Muscle of leg (tissue), 16 donors: ENCODE results near the gene PLP1. TPM values are rescaled to one million over a fixed set of nuclear protein-coding genes. Genes with fewer than 3 reads are reported as not detected.

Experiments
- DNase-seq: peaks from one replicate; pipeline ENCODE4 v3.0.0; 2013
- H3K27ac ChIP-seq: one replicate; pipeline ENCODE4 v1.5.1; 2013; ENCODE audit warnings: mild to moderate bottlenecking, low read length, control low read depth
- H3K27me3 ChIP-seq: one replicate; pipeline ENCODE4 v1.6.1; 2013; ENCODE audit warnings: low read length; ENCODE audit not compliant: control insufficient read depth, insufficient read depth
- H3K36me3 ChIP-seq: one replicate; pipeline ENCODE4 v1.6.1; 2013; ENCODE audit warnings: low read length; ENCODE audit not compliant: control insufficient read depth, insufficient read depth
- H3K4me1 ChIP-seq: one replicate; pipeline ENCODE4 v1.6.1; 2013; ENCODE audit warnings: low read length; ENCODE audit not compliant: control insufficient read depth, insufficient read depth
- H3K4me3 ChIP-seq: one replicate; pipeline ENCODE4 v1.5.1; 2013; ENCODE audit warnings: low read length, control low read depth
- H3K9me3 ChIP-seq: replicated peaks from 2 replicates; pipeline ENCODE4 v1.6.1; 2013; ENCODE audit warnings: low read depth, low read length; ENCODE audit not compliant: control insufficient read depth
- WGBS: methylation state at CpG from one replicate; pipeline ENCODE4 v1.1.5; 2013; ENCODE audit warnings: missing lambda C conversion rate; ENCODE audit not compliant: insufficient coverage; 5-methylcytosine and 5-hydroxymethylcytosine counted together
- long read RNA-seq, 11 donors: transcript quantifications; one replicate each; lab custom pipeline, GENCODE V29; 2026
- polyA plus RNA-seq, 8 donors: library from polyadenylated mRNA; unstranded; fragments of 120-200 nt; gene quantifications; one replicate each; pipeline versions ENCODE4 v1.2.1 to v1.2.3, GENCODE V29; 2013; ENCODE audit warnings: inconsistent platforms in 1 of 8, low replicate concordance in 1 of 8; ENCODE audit not compliant: insufficient read length in 8 of 8, insufficient read depth in 1 of 8
- total RNA-seq: library from RNA; stranded (reverse); fragments of 120-200 nt; gene quantifications from one replicate; pipeline ENCODE4 v1.2.4, GENCODE V29; 2013

Gene PLP1, protein sequence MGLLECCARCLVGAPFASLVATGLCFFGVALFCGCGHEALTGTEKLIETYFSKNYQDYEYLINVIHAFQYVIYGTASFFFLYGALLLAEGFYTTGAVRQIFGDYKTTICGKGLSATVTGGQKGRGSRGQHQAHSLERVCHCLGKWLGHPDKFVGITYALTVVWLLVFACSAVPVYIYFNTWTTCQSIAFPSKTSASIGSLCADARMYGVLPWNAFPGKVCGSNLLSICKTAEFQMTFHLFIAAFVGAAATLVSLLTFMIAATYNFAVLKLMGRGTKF
- total RNA-seq = 72.8 TPM
- 100 to 1,000 TPM in 2 of 8 donors, 10 to 100 TPM in 6; 44.2 to 147 (median 75.2) TPM for polyA plus RNA-seq
- long read RNA-seq, donor 1, transcript PLP1-221 (7 exons, 2,896 nt) = major isoform, 11 of 14 reads
- long read RNA-seq, donor 1, partial matches to known transcripts = 0 of 14 reads
- long read RNA-seq, donor 1, other reads (novel, unspliced or antisense) = 0 of 14 reads
- long read RNA-seq, donor 2, partial matches to known transcripts = 0 of 3 reads
- long read RNA-seq, donor 2, other reads (novel, unspliced or antisense) = 0 of 3 reads
- long read RNA-seq, donor 3, transcript PLP1-219 (2 exons, 548 nt) = minor isoform, 5 of 22 reads
- long read RNA-seq, donor 3, transcript PLP1-221 (7 exons, 2,896 nt) = major isoform, 14 of 22 reads
- long read RNA-seq, donor 3, partial matches to known transcripts = 0 of 22 reads
- long read RNA-seq, donor 3, other reads (novel, unspliced or antisense) = 0 of 22 reads
- long read RNA-seq, donor 4, transcript PLP1-221 (7 exons, 2,896 nt) = major isoform, 10 of 15 reads
- long read RNA-seq, donor 4, partial matches to known transcripts = 0 of 15 reads
- long read RNA-seq, donor 4, other reads (novel, unspliced or antisense) = 0 of 15 reads
- long read RNA-seq, donor 5, transcript PLP1-223 (7 exons, 3,001 nt) = minor isoform, 7 of 87 reads
- long read RNA-seq, donor 5, transcript PLP1-219 (2 exons, 548 nt) = minor isoform, 6 of 87 reads
- long read RNA-seq, donor 5, transcript PLP1-221 (7 exons, 2,896 nt) = major isoform, 54 of 87 reads
- long read RNA-seq, donor 5, partial matches to known transcripts = 14 of 87 reads
- long read RNA-seq, donor 5, other reads (novel, unspliced or antisense) = 0 of 87 reads
- long read RNA-seq, donor 6, transcript PLP1-221 (7 exons, 2,896 nt) = major isoform, 25 of 71 reads
- long read RNA-seq, donor 6, partial matches to known transcripts = 11 of 71 reads
- long read RNA-seq, donor 6, other reads (novel, unspliced or antisense) = 25 of 71 reads
- long read RNA-seq, donor 7, transcript PLP1-221 (7 exons, 2,896 nt) = major isoform, 22 of 40 reads
- long read RNA-seq, donor 7, partial matches to known transcripts = 10 of 40 reads
- long read RNA-seq, donor 7, other reads (novel, unspliced or antisense) = 0 of 40 reads
- long read RNA-seq, donor 8, transcript PLP1-209 (4 exons, 861 nt) = minor isoform, 6 of 40 reads
- long read RNA-seq, donor 8, transcript PLP1-221 (7 exons, 2,896 nt) = major isoform, 24 of 40 reads
- long read RNA-seq, donor 8, partial matches to known transcripts = 8 of 40 reads
- long read RNA-seq, donor 8, other reads (novel, unspliced or antisense) = 0 of 40 reads
- long read RNA-seq, donor 9, transcript PLP1-221 (7 exons, 2,896 nt) = major isoform, 17 of 29 reads
- long read RNA-seq, donor 9, partial matches to known transcripts = 8 of 29 reads
- long read RNA-seq, donor 9, other reads (novel, unspliced or antisense) = 0 of 29 reads
- long read RNA-seq, donor 10, transcript PLP1-209 (4 exons, 861 nt) = minor isoform, 9 of 51 reads
- long read RNA-seq, donor 10, transcript PLP1-221 (7 exons, 2,896 nt) = major isoform, 28 of 51 reads
- long read RNA-seq, donor 10, partial matches to known transcripts = 6 of 51 reads
- long read RNA-seq, donor 10, other reads (novel, unspliced or antisense) = 0 of 51 reads
- long read RNA-seq, donor 11, transcript PLP1-223 (7 exons, 3,001 nt) = minor isoform, 5 of 51 reads
- long read RNA-seq, donor 11, transcript PLP1-221 (7 exons, 2,896 nt) = major isoform, 23 of 51 reads
- long read RNA-seq, donor 11, partial matches to known transcripts = 11 of 51 reads
- long read RNA-seq, donor 11, other reads (novel, unspliced or antisense) = 11 of 51 reads

DNA sequence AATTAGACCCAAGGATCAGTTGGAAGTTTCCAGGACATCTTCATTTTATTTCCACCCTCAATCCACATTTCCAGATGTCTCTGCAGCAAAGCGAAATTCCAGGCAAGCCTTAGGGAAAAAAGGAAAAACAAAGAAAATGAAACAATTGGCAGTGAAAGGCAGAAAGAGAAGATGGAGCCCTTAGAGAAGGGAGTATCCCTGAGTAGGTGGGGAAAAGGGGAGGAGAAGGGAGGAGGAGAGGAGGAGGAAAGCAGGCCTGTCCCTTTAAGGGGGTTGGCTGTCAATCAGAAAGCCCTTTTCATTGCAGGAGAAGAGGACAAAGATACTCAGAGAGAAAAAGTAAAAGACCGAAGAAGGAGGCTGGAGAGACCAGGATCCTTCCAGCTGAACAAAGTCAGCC lies at the start of gene PLP1:
PLP1 (plus strand) TSS at position 295 of the 400 bp plus-strand sequence. CDS start 156 bp downstream, outside the sequence.
- no peaks in the 10 kb centered on the region for H3K9me3 ChIP-seq
- no peaks in the 10 kb centered on the region for H3K36me3 ChIP-seq
- H3K27ac ChIP-seq = peak within 1 kb of the TSS; percentile 86
- H3K4me3 ChIP-seq = peak within 1 kb of the TSS; percentile 48
- peak; percentile 93 for DNase-seq
- H3K4me1 ChIP-seq = peaks cover 12% of the 10 kb centered on the region
- H3K27me3 ChIP-seq = peaks cover 40% of the 10 kb centered on the region
- WGBS = 45% methylated on average over 2 of the region's 2 CpGs

DNA sequence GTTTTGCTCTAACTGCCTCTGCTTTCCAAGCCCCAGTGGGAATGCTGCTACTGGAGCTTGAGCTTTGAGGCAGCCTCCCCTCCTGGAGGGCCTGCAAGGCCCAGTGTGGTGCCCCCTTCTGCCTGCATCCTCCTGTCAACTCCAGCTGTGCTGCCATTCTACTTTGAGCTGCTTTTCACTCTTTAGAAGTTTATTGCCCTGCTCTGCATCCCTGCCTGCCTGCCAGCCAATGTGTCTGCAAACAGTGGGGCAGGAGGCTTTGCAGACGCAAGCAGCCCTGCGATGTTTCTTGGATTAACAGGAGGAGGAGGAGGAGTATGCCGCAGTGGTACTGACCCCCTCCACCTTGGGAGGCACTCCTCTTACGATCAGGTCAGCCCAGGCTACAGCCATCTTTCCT lies 49.5 kb upstream of the PLP1 start:
- Histone ChIP-seq H3K4me3 (no peak overlapping the region), H3K27me3 (peaks cover 68% of the 10 kb centered on the region), H3K9me3 (no peaks in the 10 kb centered on the region), H3K36me3 (no peaks in the 10 kb centered on the region), H3K4me1 (peaks cover 26% of the 10 kb centered on the region), H3K27ac (no peak overlapping the region)
- no peak for DNase-seq
- 33% methylated on average over 2 of the region's 4 CpGs for WGBS

DNA sequence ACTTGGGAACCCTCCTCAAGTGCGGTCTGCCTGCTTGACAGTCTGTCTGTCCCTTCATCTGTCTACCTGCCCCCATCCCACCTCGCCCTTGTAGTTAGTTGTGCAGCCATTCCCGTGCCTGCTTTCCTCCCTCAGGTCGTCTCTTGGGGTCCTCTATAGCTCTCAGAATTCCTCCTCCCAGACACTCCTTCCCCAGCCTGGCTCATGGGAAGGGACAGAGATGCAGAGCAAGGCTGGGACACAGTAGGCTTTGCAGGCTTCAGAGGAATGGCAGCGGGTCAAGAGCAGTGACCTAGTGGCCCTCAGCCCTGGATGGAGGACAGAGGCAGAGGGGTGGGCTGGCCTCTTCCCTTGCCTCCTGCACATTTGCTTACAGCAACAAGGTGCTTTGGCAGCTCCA lies 47.6 kb upstream of the PLP1 start:
- H3K27me3 ChIP-seq = peaks cover 60% of the 10 kb centered on the region
- DNase-seq = no peak
- 59% methylated on average over 2 of the region's 5 CpGs for WGBS
- no peak overlapping the region for H3K27ac ChIP-seq
- no peaks in the 10 kb centered on the region for H3K9me3 ChIP-seq
- no peaks in the 10 kb centered on the region for H3K36me3 ChIP-seq
- peaks cover 26% of the 10 kb centered on the region for H3K4me1 ChIP-seq
- no peak overlapping the region for H3K4me3 ChIP-seq

DNA sequence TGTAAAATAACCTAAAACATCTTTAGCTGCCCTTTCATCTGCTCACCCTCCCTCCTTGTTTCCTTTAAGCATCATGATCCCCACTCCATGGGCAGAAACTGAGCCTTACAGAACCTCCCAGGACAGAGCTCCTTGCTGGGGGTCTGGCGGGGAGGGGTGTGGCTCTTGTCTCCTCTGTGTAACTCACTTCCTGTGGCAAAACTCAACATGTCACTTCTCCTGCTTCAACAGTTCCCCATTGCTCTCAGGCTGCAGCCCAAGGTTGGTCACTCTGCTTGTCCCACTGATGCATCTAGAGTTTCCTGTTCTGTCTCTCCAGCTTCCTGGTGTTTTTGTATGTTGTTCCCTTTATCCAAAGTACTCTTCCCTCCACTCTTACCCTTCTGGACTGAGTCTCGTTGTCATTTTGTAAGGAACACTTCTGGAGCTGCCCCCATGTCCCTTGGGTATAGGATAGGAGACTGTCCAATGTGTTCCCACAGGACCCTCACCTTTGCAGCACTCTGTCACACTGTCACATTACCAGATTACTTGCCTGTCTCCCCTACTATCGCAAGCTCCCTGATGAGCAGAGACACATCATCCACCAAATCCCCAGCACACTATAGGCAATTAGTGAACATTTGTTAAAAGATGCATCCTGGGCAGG lies 46.4 kb upstream of the PLP1 start:
- Histone ChIP-seq H3K4me3 (no peak overlapping the region), H3K27me3 (peaks cover 53% of the 10 kb centered on the region), H3K4me1 (peaks cover 26% of the 10 kb centered on the region), H3K27ac (peak overlapping the region; percentile 91), H3K36me3 (no peaks in the 10 kb centered on the region), H3K9me3 (no peaks in the 10 kb centered on the region)
- peak; percentile 23 for DNase-seq
- WGBS = 80% methylated on average over 1 of the region's 3 CpGs

DNA sequence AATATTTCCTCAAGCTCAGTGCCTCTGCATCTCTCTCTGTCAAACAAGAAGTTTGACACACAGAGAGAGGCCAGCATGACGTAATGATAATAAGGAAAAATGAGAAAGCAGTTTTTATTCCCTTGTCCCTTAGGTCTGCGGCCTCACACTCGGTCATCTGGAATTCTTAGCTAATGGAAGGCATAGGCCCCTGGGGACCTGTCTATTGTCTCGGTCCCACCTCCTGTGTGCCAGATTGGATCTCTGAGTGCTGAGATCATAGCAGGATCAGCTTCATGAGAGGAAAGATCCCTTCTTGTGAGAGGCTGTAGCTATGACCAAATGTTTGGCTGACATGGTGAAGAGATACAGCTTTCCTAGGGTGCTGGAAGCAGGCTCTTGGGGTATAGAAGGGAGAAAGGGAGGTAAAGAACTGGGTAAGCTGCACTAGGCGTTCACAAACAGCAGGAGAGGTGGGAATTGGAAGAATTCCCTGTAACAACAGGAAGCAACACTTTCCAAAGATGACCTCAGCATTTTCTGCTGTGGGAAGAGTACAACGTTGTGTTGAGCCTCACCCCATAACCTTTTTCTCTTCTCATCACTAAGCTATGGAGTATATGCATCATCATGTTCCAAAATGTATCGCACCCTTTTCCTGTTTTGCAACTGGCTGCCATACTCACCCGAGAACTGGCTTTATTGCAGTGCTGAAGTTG lies 45.7 kb upstream of the PLP1 start:
- peak; percentile 92 for DNase-seq
- H3K4me1 ChIP-seq = peaks cover 26% of the 10 kb centered on the region
- no peaks in the 10 kb centered on the region for H3K36me3 ChIP-seq
- no peaks in the 10 kb centered on the region for H3K9me3 ChIP-seq
- H3K27ac ChIP-seq = peak overlapping the region; percentile 91
- 11% methylated on average over 4 of the region's 8 CpGs for WGBS
- no peak overlapping the region for H3K4me3 ChIP-seq
- peaks cover 48% of the 10 kb centered on the region for H3K27me3 ChIP-seq

DNA sequence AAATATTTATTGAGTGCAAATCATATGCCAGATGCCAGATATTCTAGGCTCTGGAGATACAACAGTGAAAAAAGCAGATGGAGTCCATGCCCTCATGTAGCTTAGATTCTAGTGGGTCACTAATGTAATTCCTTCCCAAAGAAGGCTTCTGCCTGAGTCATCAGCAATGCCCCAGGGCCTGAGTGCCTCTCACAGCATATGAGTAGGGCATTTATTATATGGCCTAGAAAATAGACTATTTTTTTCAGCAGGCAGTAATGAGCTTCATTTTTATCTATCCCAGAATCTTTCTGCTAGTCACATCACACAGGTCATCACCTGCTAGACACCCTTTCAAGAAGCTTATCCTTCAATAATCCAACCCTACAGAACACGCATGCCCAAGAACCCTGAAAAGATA lies 43.6 kb upstream of the PLP1 start:
- Histone ChIP-seq H3K27ac (no peak overlapping the region), H3K9me3 (no peaks in the 10 kb centered on the region), H3K4me1 (peaks cover 26% of the 10 kb centered on the region), H3K36me3 (no peaks in the 10 kb centered on the region), H3K4me3 (no peak overlapping the region), H3K27me3 (peaks cover 40% of the 10 kb centered on the region)
- no peak for DNase-seq
- WGBS = no CpG with 5 or more reads among the region's 1 CpG

DNA sequence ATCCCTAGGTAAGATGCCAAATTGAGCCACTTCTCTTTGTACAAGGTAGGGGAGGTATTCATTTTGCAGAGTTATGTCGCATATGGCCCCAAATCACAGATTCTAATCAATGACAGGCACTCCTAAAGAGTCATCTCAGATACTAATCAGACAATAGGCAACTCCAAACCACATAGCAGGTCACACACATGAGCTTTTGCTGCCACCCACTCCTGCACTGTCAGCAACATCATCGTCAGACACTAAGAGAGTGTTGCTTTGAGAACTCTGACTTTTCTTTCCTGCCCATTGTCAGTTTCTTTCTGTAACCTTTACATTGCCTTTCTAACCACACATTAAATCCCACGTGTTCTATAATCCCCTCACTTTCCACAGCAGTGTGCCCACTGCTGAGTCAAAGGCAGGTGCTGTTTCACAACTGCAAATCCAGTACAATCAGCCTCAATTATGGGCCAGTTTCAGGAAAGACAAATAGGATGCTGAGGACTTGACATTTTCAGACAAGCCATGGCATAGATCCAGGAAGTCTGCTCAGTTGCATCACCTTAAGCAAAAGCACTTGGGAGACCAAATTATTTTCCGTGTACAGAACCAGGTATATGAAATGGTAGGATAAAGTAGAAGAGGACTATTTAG lies 42.4 kb upstream of the PLP1 start:
- Histone ChIP-seq H3K27ac (no peak overlapping the region), H3K9me3 (no peaks in the 10 kb centered on the region), H3K4me3 (no peak overlapping the region), H3K36me3 (no peaks in the 10 kb centered on the region), H3K27me3 (peaks cover 36% of the 10 kb centered on the region), H3K4me1 (peaks cover 23% of the 10 kb centered on the region)
- DNase-seq = no peak
- 39% methylated on average over 2 of the region's 4 CpGs for WGBS

DNA sequence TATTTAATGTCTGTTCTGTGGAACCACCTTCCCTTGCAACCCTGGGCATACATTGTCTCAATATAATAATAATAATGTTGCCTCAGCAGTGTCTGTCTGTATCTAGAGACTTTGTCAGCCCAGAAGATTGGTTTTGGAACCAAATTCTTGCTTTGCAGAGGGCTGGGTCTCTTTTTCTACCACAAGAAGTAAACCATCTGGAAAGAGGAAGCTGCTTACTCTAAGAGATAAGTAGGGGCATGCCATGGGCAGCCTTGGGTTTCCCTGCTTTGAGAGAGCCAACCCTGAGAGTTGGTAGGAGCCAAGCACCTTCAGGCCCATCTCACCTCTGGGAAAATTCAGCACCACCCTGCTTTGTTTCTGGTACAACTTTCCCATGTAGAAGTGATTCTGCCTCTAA lies 38.9 kb upstream of the PLP1 start:
- no peak overlapping the region for H3K27ac ChIP-seq
- no peaks in the 10 kb centered on the region for H3K4me1 ChIP-seq
- H3K27me3 ChIP-seq = peaks cover 33% of the 10 kb centered on the region
- no peaks in the 10 kb centered on the region for H3K9me3 ChIP-seq
- no peak for DNase-seq
- no peaks in the 10 kb centered on the region for H3K36me3 ChIP-seq
- no peak overlapping the region for H3K4me3 ChIP-seq
